Ishikawa (cell line): Measurements from ENCODE around the gene RBMS3.

Experiments
- CEBPB ChIP-seq: IDR thresholded peaks from 2 replicates; pipeline ENCODE4 v1.6.1; 2012
- CREB1 ChIP-seq: IDR thresholded peaks from 2 replicates; pipeline ENCODE4 v1.6.1; 2012; ENCODE audit warnings: low read depth
- EGR1 ChIP-seq: IDR thresholded peaks from 2 replicates; pipeline ENCODE4 v1.6.1; 2012
- EP300 ChIP-seq: IDR thresholded peaks from 2 replicates; pipeline ENCODE4 v1.6.1; 2012; ENCODE audit warnings: borderline replicate concordance
- FOXM1 ChIP-seq: IDR thresholded peaks from 2 replicates; pipeline ENCODE4 v1.6.1; 2012; ENCODE audit warnings: low read depth, borderline replicate concordance
- NFIC ChIP-seq: IDR thresholded peaks from 2 replicates; pipeline ENCODE4 v1.6.1; 2012
- RAD21 ChIP-seq: IDR thresholded peaks from 2 replicates; pipeline ENCODE4 v1.6.1; 2012; ENCODE audit warnings: low read depth
- TAF1 ChIP-seq: IDR thresholded peaks from 2 replicates; pipeline ENCODE4 v1.6.1; 2012; ENCODE audit warnings: low read depth, mild to moderate bottlenecking
- TCF12 ChIP-seq: IDR thresholded peaks from 2 replicates; pipeline ENCODE4 v1.6.1; 2012; ENCODE audit warnings: low read depth
- TEAD4 ChIP-seq: IDR thresholded peaks from 2 replicates; pipeline ENCODE4 v1.6.1; 2012
- USF1 ChIP-seq: IDR thresholded peaks from 2 replicates; pipeline ENCODE4 v1.6.1; 2012
- YY1 ChIP-seq: IDR thresholded peaks from 2 replicates; pipeline ENCODE4 v1.6.1; 2012; ENCODE audit warnings: low read depth
- ZBTB7A ChIP-seq: IDR thresholded peaks from 2 replicates; pipeline ENCODE4 v1.6.1; 2012; ENCODE audit warnings: low read depth
- TF ChIP-seq, protein P1 (sequence below): IDR thresholded peaks from 2 replicates; pipeline ENCODE4 v1.6.1; 2012
- TF ChIP-seq, protein P2 (sequence below): IDR thresholded peaks from 2 replicates; pipeline ENCODE4 v1.6.1; 2012; ENCODE audit warnings: low read depth, mild to moderate bottlenecking

RBMS3 gene

GRCh38 chr3:29312395-29312794 is 31.5 kb downstream of the RBMS3 start:
- TF ChIP-seq EGR1 (no peak), ZBTB7A (no peak), FOXM1 (no peak), RAD21 (no peak), TEAD4 (no peak), TCF12 (no peak), YY1 (no peak), CEBPB (no peak)
- TF ChIP-seq, protein P1, sequence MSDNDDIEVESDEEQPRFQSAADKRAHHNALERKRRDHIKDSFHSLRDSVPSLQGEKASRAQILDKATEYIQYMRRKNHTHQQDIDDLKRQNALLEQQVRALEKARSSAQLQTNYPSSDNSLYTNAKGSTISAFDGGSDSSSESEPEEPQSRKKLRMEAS = no peak

DNA sequence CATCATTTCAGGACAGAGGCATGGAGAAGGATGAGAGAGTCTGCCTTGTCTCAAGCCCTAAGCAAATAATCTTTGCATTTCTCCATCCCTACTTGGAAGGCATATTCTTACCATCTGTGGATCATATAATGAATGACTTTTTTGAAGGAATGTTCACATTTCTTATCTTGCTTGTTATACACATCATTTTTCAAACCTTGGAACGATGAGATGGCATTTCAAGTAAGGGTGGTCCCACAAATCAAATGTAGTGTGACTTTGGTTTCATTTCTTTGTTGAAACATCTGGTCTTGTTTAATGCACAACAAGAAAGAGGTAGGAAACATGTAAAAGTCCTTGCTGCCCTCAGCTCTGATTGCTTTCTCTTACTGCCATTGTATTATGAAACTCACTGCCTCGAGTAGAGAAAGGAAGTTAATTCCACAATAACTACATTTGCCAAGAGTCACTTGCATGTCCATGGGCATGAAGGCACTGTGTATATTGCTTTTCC is 32.1 kb downstream of the RBMS3 start:
- no peak for TF ChIP-seq TAF1
- no peak for TF ChIP-seq EP300
- TF ChIP-seq TCF12 = no peak
- TF ChIP-seq YY1 = no peak
- no peak for TF ChIP-seq CREB1
- no peak for TF ChIP-seq USF1
- no peak for TF ChIP-seq EGR1
- TF ChIP-seq, protein P2, sequence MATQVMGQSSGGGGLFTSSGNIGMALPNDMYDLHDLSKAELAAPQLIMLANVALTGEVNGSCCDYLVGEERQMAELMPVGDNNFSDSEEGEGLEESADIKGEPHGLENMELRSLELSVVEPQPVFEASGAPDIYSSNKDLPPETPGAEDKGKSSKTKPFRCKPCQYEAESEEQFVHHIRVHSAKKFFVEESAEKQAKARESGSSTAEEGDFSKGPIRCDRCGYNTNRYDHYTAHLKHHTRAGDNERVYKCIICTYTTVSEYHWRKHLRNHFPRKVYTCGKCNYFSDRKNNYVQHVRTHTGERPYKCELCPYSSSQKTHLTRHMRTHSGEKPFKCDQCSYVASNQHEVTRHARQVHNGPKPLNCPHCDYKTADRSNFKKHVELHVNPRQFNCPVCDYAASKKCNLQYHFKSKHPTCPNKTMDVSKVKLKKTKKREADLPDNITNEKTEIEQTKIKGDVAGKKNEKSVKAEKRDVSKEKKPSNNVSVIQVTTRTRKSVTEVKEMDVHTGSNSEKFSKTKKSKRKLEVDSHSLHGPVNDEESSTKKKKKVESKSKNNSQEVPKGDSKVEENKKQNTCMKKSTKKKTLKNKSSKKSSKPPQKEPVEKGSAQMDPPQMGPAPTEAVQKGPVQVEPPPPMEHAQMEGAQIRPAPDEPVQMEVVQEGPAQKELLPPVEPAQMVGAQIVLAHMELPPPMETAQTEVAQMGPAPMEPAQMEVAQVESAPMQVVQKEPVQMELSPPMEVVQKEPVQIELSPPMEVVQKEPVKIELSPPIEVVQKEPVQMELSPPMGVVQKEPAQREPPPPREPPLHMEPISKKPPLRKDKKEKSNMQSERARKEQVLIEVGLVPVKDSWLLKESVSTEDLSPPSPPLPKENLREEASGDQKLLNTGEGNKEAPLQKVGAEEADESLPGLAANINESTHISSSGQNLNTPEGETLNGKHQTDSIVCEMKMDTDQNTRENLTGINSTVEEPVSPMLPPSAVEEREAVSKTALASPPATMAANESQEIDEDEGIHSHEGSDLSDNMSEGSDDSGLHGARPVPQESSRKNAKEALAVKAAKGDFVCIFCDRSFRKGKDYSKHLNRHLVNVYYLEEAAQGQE = no peak
- no peak for TF ChIP-seq RAD21
- TF ChIP-seq, protein P1 = no peak
- TF ChIP-seq NFIC = no peak

DNA sequence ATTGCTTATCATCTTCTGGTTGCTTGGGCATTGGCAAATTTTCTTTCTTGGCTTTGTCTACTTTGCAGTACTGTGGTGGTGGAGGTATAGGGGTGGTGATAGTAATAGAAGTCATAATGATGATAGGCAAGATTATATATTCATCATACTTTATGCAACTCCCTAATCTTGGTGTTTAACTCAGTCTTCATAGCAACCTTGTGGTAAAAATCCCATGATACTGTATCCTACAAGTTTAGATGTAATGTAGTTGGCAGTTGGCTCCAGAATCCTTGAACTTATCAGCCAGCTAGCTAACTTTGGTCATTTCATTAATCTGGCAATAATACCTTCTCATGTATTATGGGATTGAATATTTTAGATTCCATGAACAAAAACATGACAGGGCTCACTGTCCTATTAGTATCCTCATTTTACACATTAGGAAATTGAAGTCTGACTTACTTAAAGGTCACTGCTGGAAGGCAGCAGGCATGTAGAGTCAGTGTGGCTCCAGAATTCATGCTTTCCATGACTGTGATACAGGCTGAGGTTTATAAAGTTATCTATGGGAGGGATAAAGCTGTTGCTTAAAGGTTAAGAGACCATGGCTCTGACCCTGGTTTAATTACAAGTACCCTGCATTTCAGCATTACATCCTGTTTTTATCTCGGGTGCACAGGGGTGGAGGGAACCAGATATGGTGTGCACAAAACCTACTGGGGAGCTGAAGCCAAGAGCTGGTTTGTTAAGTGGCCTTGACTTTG is 33.3 kb downstream of the RBMS3 start:
- TF ChIP-seq TCF12 = no peak
- no peak for TF ChIP-seq CEBPB
- no peak for TF ChIP-seq ZBTB7A
- TF ChIP-seq, protein P2 = no peak
- TF ChIP-seq YY1 = no peak
- TF ChIP-seq, protein P1 = no peak

GRCh38 chr3:29314727-29315088 is 33.8 kb downstream of the RBMS3 start:
- no peak for TF ChIP-seq EGR1
- no peak for TF ChIP-seq FOXM1
- no peak for TF ChIP-seq RAD21
- TF ChIP-seq TAF1 = no peak
- no peak for TF ChIP-seq TEAD4
- TF ChIP-seq TCF12 = no peak
- no peak for TF ChIP-seq ZBTB7A
- no peak for TF ChIP-seq USF1
- TF ChIP-seq CREB1 = no peak
- no peak for TF ChIP-seq CEBPB
- TF ChIP-seq, protein P2 = no peak
- TF ChIP-seq YY1 = no peak
- no peak for TF ChIP-seq NFIC
- TF ChIP-seq, protein P1 = no peak
- no peak for TF ChIP-seq EP300
